Epithelial cell of esophagus (primary cell): ENCODE measurements around the gene SOX13.

Experiments
- DNase-seq: peaks from one replicate; pipeline ENCODE4 v3.0.0; 2010; ENCODE audit warnings: low read depth
- H3K4me3 ChIP-seq: 2 replicates; pipeline ENCODE4 v1.5.1; 2011; ENCODE audit warnings: mild to moderate bottlenecking, low read length, control low read depth
- TF ChIP-seq, protein P1 (sequence below): IDR thresholded peaks from 2 replicates; pipeline ENCODE4 v1.5.1; 2011; ENCODE audit warnings: low read depth, mild to moderate bottlenecking, low read length, control low read depth, inconsistent platforms; ENCODE audit not compliant: insufficient read depth; ENCODE audit errors: missing control alignments

The SOX13 gene

DNA sequence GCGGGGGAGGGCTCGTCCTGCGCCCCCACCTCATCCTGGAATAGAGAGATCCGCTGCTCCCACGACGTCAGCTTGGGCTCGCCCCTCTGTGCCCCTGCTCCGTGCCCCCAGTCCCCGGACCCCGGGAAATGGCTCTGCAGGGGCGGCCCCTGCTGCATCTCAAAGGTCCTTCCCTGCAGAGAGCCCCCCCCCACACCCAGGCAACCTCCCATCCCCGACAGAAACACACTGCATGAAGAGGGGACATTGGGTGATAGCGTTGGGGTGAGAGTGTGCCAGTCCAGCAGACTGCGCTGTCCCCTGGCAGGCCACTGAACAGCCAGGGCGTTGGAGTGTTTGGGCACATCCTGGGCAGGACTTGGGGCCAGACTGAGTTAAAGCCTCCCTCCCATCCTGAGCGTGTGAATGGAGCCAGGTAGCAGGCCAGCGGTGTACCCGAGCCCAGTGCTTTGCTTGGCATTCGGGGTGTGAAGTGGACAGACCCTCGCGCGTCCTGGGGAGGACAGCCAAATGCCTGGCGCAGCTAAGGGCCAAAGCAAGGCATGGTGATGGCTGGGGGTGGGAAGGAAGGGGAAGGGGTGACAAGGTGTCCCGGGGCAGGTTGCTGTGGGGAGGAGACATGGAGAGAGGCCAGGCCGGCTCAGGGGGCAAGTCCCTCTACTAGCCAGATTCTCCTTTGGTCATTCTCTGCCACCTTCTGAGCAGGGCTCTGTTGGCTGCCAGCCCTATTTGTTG is 79.6 kb downstream of the SOX13 start:
- peak overlapping the region; percentile 49 for H3K4me3 ChIP-seq
- DNase-seq = no peak
- TF ChIP-seq, protein P1, sequence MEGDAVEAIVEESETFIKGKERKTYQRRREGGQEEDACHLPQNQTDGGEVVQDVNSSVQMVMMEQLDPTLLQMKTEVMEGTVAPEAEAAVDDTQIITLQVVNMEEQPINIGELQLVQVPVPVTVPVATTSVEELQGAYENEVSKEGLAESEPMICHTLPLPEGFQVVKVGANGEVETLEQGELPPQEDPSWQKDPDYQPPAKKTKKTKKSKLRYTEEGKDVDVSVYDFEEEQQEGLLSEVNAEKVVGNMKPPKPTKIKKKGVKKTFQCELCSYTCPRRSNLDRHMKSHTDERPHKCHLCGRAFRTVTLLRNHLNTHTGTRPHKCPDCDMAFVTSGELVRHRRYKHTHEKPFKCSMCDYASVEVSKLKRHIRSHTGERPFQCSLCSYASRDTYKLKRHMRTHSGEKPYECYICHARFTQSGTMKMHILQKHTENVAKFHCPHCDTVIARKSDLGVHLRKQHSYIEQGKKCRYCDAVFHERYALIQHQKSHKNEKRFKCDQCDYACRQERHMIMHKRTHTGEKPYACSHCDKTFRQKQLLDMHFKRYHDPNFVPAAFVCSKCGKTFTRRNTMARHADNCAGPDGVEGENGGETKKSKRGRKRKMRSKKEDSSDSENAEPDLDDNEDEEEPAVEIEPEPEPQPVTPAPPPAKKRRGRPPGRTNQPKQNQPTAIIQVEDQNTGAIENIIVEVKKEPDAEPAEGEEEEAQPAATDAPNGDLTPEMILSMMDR = peak; percentile 7

DNA sequence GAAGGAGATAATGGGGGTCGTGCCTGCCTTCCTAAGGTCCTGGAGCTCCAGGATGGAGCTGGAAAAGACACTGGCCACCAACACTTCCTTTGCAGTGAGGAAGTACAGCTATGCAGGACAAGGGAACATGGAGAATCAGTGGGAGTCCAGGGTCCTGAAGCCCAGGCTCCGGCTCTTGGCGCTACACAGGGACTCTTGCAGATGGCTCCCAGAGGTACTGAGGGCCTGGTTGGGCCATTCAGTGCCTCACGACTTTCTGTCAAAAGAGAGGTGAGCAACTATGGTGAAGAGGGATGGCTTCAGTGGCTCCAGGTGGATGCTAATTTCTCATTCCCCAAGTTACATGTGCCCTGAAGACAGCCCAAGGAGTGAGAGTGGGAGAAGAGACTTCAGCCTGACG is 80.8 kb downstream of the SOX13 start:
- no peak overlapping the region for H3K4me3 ChIP-seq
- DNase-seq = no peak
- TF ChIP-seq, protein P1 = no peak

DNA sequence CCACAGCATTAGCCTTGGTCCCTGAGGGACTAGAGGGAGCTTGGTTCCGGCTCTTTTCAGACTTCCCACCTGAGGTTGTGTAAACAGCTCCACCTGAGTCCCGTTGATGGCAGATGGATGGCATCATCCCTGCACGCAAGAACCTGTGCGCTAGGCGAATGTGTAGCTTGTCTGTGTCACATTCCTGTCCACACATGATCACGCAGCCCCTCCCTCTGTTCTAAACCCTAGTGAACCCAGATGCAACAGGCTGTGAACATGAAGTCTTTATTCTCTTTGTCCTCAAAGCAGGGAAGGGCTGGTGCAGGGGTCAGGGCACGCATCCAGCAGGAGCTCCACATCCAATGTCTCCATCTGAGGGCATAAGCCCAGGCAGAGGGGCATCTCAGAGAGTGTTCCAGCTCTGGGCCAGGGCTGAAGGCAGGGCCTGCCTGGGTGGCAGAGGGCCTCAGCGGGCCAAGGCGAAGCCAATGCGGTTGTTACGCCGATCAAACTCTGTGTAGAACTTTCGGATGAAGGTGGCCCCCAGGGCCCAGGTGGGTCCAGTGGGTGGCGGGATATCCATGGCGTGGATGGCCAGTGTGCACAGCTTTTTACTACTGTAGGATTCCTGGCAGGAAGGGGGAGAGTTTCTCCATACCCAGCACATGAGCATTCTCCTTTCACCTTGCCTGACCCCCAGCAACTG is 81.8 kb downstream of the SOX13 start:
- no peak overlapping the region for H3K4me3 ChIP-seq
- DNase-seq = peak; percentile 98
- TF ChIP-seq, protein P1 = no peak

DNA sequence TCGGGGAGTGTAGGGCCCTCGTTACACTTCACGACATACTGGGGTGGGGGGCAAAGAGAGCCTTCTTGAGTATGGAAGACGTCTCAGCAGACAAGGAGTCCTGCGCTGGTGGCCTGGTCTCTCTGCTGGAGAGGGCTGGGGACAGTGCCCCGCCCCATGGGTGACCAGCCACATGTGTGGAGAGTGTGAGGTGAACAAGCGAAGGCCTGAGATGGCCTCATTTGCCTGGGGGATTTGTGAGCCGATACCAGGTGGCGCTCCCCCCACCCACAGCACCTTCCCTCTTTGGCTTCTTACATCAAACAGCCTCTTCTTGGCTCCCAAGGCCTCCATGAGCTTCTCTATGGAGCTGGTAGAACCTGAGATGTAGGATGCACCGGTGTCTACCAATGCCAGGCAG is 83.0 kb downstream of the SOX13 start:
- DNase-seq = no peak
- TF ChIP-seq, protein P1 = no peak
- no peak overlapping the region for H3K4me3 ChIP-seq

DNA sequence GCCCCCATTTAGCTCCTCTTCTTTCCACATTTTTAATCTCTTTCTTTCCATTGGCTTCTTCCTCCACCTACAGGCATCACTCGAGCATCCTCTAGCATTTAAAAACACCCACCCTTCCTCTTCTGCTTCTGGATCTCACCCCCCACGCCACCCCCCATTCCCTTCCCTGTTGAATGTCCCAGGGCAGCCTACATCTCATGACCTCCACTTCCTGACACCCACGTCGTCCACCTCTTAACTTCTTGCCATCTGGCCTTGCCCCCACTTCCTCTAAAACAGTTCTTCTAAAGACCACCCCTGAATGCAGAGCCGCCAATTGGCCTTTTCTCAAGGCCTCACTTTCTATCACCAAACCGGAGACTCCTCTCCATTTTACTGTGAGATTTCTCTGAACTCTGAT is 85.0 kb downstream of the SOX13 start:
- no peak for DNase-seq
- TF ChIP-seq, protein P1 = no peak
- no peak overlapping the region for H3K4me3 ChIP-seq

DNA sequence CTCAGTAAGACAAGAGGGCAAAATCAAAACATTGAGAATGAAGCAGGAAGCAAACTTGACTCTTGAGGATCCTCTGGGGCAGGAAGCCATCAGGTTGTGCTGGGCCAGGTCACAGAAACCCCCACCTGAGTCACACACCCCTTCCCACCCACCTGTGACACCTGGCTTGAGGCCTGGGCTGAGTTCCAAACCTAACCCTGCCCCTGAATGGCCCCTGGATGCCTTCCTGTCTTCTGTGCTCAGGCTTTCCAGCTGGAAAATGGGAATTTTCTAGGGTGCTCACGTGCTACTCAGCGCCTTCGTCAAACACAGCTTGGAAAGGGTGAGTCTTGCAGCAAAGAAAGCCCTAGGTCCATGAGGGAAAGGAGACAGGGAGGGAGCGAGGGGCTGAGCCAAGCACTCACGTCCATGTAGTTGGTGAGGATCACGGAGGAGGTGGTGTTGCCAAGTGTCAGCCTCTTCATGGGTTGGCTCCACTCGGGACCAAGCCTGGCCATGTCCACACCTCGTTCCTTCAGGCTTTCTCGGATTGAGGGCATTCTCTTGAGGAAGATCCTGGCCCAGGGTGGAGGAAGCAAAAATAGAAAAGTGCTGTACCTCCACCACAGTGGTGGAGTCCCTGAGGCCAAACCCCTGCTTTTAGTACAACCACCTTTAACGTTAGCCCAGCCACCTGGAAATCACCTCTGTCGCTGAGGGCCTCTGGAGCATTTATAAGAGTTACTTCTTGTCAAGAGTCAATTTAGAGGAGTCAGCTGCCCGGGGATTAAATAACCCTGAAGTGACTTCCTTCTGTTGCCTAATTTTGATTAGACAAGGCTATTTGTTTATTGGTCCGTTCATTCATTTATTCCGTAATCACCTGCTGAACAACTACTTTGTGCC is 88.9 kb downstream of the SOX13 start:
- TF ChIP-seq, protein P1 = no peak
- DNase-seq = no peak
- no peak overlapping the region for H3K4me3 ChIP-seq
